Ectodermal cell (in vitro differentiated cells): Measurements from ENCODE around the gene STIMATE.

Experiments
- H3K27ac ChIP-seq: 2 replicates; pipeline ENCODE4 v1.7.0; 2013; ENCODE audit warnings: mild to moderate bottlenecking, low read depth, low read length; ENCODE audit not compliant: insufficient read depth, poor library complexity, severe bottlenecking
- H3K27me3 ChIP-seq: 2 replicates; pipeline ENCODE4 v1.7.0; 2013; ENCODE audit warnings: mild to moderate bottlenecking, low read length; ENCODE audit not compliant: insufficient read depth, control insufficient read depth, poor library complexity, severe bottlenecking
- H3K36me3 ChIP-seq: one replicate; pipeline ENCODE4 v1.7.0; 2013; ENCODE audit warnings: low read length; ENCODE audit not compliant: control insufficient read depth, insufficient read depth
- H3K4me1 ChIP-seq: one replicate; pipeline ENCODE4 v1.7.0; 2013; ENCODE audit warnings: low read length; ENCODE audit not compliant: control insufficient read depth, insufficient read depth
- H3K4me3 ChIP-seq: 2 replicates; pipeline ENCODE4 v1.7.0; 2013; ENCODE audit warnings: low read depth, low read length, control low read depth; ENCODE audit not compliant: insufficient read depth
- H3K9me3 ChIP-seq: 2 replicates; pipeline ENCODE4 v1.7.0; 2013; ENCODE audit warnings: mild to moderate bottlenecking, low read length, moderate library complexity; ENCODE audit not compliant: control insufficient read depth
- WGBS, 2 experiments: methylation state at CpG; one replicate each; pipeline ENCODE4 v1.1.7; 2013; ENCODE audit warnings: missing lambda C conversion rate in 2 of 2; 5-methylcytosine and 5-hydroxymethylcytosine counted together

Gene STIMATE

GRCh38 chr3:52856666-52857065 lies 40.7 kb downstream of the STIMATE start:
- peaks cover 5% of the 10 kb centered on the region for H3K4me1 ChIP-seq
- H3K36me3 ChIP-seq = no peaks in the 10 kb centered on the region
- H3K9me3 ChIP-seq = no peaks in the 10 kb centered on the region
- WGBS, 2 experiments = 91 to 94% methylated on average over 5 of the region's 5 CpGs
- no peak overlapping the region for H3K4me3 ChIP-seq
- H3K27ac ChIP-seq = no peak overlapping the region
- H3K27me3 ChIP-seq = no peaks in the 10 kb centered on the region

GRCh38 chr3:52854013-52854412 lies 43.3 kb downstream of the STIMATE start:
- Histone ChIP-seq H3K36me3 (peaks cover 5% of the 10 kb centered on the region), H3K4me3 (no peak overlapping the region), H3K27me3 (no peaks in the 10 kb centered on the region), H3K27ac (no peak overlapping the region), H3K9me3 (no peaks in the 10 kb centered on the region), H3K4me1 (no peaks in the 10 kb centered on the region)
- WGBS, 2 experiments = 92 to 100% methylated on average over 2 of the region's 2 CpGs

DNA sequence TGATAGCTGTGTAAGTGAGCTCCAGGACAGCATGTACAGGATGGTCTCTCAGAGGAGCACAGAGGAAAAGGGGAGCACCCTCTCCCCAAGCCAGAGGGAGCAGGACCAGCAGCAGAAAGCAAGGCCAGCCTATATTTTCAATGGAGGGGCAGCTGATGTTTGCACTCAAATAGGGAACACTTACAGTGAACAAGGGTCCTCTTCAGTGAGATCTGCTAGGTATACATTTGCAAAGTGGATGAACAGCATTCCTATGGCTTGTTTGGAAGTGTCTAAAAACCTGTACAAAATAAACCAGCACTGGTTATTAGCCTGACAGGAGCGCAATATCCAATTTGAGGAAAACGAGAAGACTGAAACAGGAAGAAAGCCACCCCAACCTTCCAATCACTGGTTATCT lies 44.9 kb downstream of the STIMATE start:
- Histone ChIP-seq H3K27me3 (no peaks in the 10 kb centered on the region), H3K36me3 (peaks cover 19% of the 10 kb centered on the region), H3K9me3 (no peaks in the 10 kb centered on the region), H3K4me1 (no peaks in the 10 kb centered on the region), H3K27ac (no peak overlapping the region), H3K4me3 (no peak overlapping the region)
- WGBS, 2 experiments = 96% methylated on average over 2 of the region's 2 CpGs

DNA sequence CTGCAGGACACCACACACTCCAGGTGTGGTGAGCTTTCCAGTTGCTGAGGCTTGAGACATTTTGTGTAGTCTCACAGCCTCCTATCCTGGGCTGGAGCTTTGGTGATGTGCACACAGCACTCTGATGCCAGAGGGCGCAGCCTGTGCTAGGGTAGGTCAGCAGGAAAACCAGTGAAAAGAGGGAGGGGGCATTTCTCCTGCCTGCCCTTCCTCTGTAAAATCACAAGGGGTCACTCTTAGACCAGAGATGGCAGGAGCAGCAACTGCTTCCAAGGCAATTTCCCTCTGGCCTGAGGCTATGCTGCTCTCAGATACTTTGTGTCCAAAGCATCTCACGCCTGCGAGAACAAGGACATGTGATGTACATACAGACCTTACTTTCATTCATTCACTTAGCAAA lies 46.0 kb downstream of the STIMATE start:
- Histone ChIP-seq H3K4me1 (no peaks in the 10 kb centered on the region), H3K27ac (no peak overlapping the region), H3K9me3 (no peaks in the 10 kb centered on the region), H3K36me3 (peaks cover 19% of the 10 kb centered on the region), H3K27me3 (no peaks in the 10 kb centered on the region), H3K4me3 (no peak overlapping the region)
- WGBS, 2 experiments = 70 to 71% methylated on average over 3 of the region's 3 CpGs

DNA sequence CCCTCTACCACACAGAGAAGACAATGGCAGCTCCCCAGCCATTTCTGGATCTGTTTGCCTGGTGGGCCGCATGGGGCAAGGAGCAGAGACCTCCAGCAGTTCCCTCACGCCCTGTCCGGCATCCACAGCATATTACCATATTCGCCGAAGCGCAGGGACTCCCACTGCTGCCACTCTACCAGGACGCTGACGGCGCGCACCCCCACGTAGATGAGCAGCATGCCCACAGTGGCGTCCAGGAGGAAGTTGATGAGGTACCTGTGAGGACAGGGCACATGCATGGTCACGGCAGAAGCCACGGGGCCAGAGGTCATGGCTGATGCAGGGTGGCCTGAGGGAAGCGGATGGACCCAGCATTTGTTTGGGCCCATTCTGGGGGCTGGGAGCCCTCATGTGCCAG lies 47.7 kb downstream of the STIMATE start:
- Histone ChIP-seq H3K4me1 (no peaks in the 10 kb centered on the region), H3K27ac (no peak overlapping the region), H3K36me3 (peaks cover 19% of the 10 kb centered on the region), H3K9me3 (no peaks in the 10 kb centered on the region), H3K27me3 (no peaks in the 10 kb centered on the region), H3K4me3 (no peak overlapping the region)
- WGBS, 2 experiments = 97 to 98% methylated on average over 15 of the region's 15 CpGs

- 80 to 82% methylated on average over 7 of the region's 7 CpGs for WGBS, 2 experiments
- Histone ChIP-seq H3K4me1 (peaks cover 4% of the 10 kb centered on the region), H3K9me3 (no peaks in the 10 kb centered on the region), H3K36me3 (peaks cover 19% of the 10 kb centered on the region), H3K27ac (no peak overlapping the region), H3K27me3 (no peaks in the 10 kb centered on the region), H3K4me3 (no peak overlapping the region)
These were observed 48.7 kb downstream of the STIMATE start for GRCh38 chr3:52848617-52849016.

DNA sequence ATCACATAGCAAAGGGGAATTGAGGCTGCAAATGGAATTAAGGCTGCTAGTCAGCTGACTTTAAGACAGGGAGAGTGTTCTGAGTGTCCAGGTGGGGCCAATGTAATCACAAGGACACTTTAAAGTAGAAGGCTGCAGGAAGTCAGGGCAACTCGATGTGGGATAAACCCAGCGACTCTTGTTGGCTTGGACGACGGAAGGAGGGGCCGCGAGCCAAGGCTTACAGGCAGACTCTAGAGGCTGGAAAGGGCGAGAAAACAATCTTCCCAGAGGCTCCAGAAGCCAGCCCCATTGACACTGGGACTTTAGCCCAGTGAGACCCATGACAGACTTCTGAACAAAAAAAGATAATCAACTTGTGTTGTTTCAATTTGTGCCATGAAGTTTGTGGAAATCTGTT lies 49.6 kb downstream of the STIMATE start:
- Histone ChIP-seq H3K36me3 (peaks cover 19% of the 10 kb centered on the region), H3K27ac (no peak overlapping the region), H3K9me3 (no peaks in the 10 kb centered on the region), H3K27me3 (no peaks in the 10 kb centered on the region), H3K4me1 (peaks cover 9% of the 10 kb centered on the region), H3K4me3 (no peak overlapping the region)
- 95 to 97% methylated on average over 7 of the region's 7 CpGs for whole genome bisulfite sequencing, 2 experiments

DNA sequence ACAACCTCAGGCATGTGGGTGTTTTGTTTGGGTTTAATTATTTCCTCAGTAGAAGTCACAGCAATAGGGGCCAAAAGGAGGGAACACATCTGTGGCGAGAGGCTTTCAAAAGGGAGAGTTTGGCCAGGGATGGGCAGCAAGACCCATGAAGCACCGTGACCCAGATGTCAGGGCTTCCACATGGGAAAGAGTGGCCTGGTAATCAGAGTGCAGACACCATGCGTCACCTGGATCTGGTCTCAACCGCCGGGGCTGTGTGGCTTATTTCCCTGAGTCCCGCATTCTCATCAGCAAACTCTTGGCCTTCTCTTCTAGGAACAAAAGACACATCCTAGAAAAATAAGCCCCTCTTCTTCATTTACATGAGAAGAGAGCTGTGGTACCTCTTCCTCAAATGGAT lies 50.1 kb downstream of the STIMATE start:
- peaks cover 9% of the 10 kb centered on the region for H3K4me1 ChIP-seq
- no peaks in the 10 kb centered on the region for H3K9me3 ChIP-seq
- H3K4me3 ChIP-seq = no peak overlapping the region
- H3K27ac ChIP-seq = no peak overlapping the region
- WGBS, 2 experiments = 90 to 91% methylated on average over 6 of the region's 6 CpGs
- no peaks in the 10 kb centered on the region for H3K27me3 ChIP-seq
- peaks cover 19% of the 10 kb centered on the region for H3K36me3 ChIP-seq

GRCh38 chr3:52846432-52846965 lies 50.8 kb downstream of the STIMATE start:
- H3K9me3 ChIP-seq = no peaks in the 10 kb centered on the region
- no peak overlapping the region for H3K27ac ChIP-seq
- H3K4me1 ChIP-seq = peaks cover 12% of the 10 kb centered on the region
- WGBS, 2 experiments = 91% methylated on average over 15 of the region's 15 CpGs
- H3K4me3 ChIP-seq = no peak overlapping the region
- H3K36me3 ChIP-seq = peaks cover 19% of the 10 kb centered on the region
- no peaks in the 10 kb centered on the region for H3K27me3 ChIP-seq

DNA sequence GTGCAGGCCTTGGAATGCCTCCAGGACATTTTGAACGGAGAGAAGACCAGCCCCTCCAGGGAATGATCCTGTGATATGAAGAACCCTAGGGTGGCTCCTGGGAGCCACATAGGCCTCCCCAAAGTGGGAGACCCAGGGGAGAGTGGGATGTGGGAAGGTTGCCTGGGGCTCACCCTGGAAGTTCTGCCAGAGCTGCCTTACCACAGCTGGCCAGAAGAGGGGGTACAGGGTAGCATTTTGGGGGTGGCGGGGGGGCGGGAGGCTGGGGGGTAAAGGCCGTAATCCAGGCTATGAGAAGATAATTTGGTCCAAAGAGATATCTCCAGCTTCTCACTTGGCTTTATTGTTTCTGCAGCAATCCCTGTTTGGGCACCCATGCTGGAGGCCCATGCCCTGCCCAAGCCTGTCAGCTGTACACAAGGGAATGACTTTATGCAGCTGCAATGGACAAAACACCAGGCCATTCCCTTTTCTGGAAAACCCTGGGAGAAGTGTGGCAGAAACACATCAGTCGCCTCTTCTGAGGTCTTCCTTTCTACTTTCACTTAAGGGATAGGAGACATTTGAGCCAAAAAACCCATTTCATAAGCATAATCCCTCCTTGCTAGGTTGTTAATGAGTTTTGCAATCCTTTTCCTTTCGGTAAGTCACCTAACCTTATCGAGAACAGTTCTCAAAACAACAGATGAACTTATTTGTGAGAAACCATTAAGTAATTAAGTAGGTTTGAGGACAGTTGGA lies 51.5 kb downstream of the STIMATE start:
- H3K27ac ChIP-seq = no peak overlapping the region
- no peaks in the 10 kb centered on the region for H3K9me3 ChIP-seq
- H3K36me3 ChIP-seq = peaks cover 19% of the 10 kb centered on the region
- H3K4me1 ChIP-seq = peaks cover 13% of the 10 kb centered on the region
- H3K4me3 ChIP-seq = no peak overlapping the region
- H3K27me3 ChIP-seq = no peaks in the 10 kb centered on the region
- 93 to 94% methylated on average over 7 of the region's 7 CpGs for WGBS, 2 experiments
